ENCODE data around the gene MIEF1. TPM values are rescaled to one million over a fixed set of nuclear protein-coding genes. Genes with fewer than 3 reads are reported as not detected.

MIEF1 gene
- total and polyA plus RNA-seq, 2 donors = 12.2 to 18.4 TPM

- Histone ChIP-seq H3K27ac (ENCODE audit: low read depth) (no peak overlapping the region), H3K4me3 (ENCODE audit: low read depth, low read length) (no peak overlapping the region), H3K36me3 (ENCODE audit: insufficient read depth) (no peaks in the 10 kb centered on the region), H3K4me1 (ENCODE audit: insufficient read depth) (no peaks in the 10 kb centered on the region)
- DNase-seq (ENCODE audit: extremely low spot score) = no peak
- 98% methylated on average over 5 of the region's 5 CpGs for WGBS
These were observed 63.4 kb downstream of the MIEF1 start for GRCh38 chr22:39565414-39565944.

- Histone ChIP-seq H3K4me3 (ENCODE audit: low read depth, low read length) (no peak overlapping the region), H3K36me3 (ENCODE audit: insufficient read depth) (no peaks in the 10 kb centered on the region), H3K27ac (ENCODE audit: low read depth) (no peak overlapping the region), H3K4me1 (ENCODE audit: insufficient read depth) (no peaks in the 10 kb centered on the region)
- DNase-seq (ENCODE audit: extremely low spot score) = no peak
- WGBS = 55% methylated on average over 14 of the region's 14 CpGs
These were observed 65.3 kb downstream of the MIEF1 start for GRCh38 chr22:39567135-39567946.

Other genes with a start within 250 kb of the MIEF1 start
- gene RPL3, start 182.7 kb upstream of the MIEF1 start, total RNA-seq = 1,908 TPM
- 4,002 TPM for gene RPL3, start 182.7 kb upstream of the MIEF1 start, polyA plus RNA-seq
- gene SYNGR1, start 152.3 kb upstream of the MIEF1 start, total RNA-seq = 13.3 TPM
- gene SYNGR1, start 152.3 kb upstream of the MIEF1 start, polyA plus RNA-seq = 54.6 TPM
- gene TAB1, start 102.5 kb upstream of the MIEF1 start, total RNA-seq = 12.6 TPM
- 34.7 TPM for gene TAB1, start 102.5 kb upstream of the MIEF1 start, polyA plus RNA-seq
- gene MGAT3, start 45.3 kb upstream of the MIEF1 start, total RNA-seq = 4.2 TPM
- gene MGAT3, start 45.3 kb upstream of the MIEF1 start, polyA plus RNA-seq = 4.8 TPM
- 154 TPM for gene ATF4, start 18.3 kb downstream of the MIEF1 start, total RNA-seq
- 633 TPM for gene ATF4, start 18.3 kb downstream of the MIEF1 start, polyA plus RNA-seq
- 20.0 TPM for gene RPS19BP1, start 30.5 kb downstream of the MIEF1 start, total RNA-seq
- 147 TPM for gene RPS19BP1, start 30.5 kb downstream of the MIEF1 start, polyA plus RNA-seq
- gene CACNA1I, start 68.5 kb downstream of the MIEF1 start, total RNA-seq = 0.11 TPM
- gene CACNA1I, start 68.5 kb downstream of the MIEF1 start, polyA plus RNA-seq = 0.14 TPM